Effector CD8-positive, alpha-beta T cell (primary cell): ENCODE results near the gene STAG1.

Experiments
- DNase-seq: peaks from one replicate; lab custom pipeline; 2025; lab: John Stamatoyannopoulos, UW

The STAG1 gene

DNA sequence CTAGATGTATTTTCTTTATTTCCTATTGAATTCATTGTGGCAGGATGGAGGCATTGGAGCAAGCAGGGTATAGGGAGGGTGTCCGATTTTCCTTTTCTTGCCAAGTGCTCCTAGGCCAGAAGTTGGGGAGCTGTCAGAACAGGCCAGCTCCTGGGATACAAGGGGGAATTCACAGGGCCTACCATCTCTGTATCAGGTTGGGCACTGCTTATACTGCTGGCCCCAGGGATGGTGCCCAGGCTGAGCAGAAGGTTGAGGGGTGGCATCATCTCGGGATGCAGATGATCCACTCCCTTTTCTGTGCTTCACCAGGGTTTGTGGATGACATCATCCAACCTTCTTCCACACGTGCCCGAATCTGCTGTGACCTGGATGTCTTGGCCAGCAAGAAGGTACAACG is 422.6 kb downstream of the STAG1 start:
- no peak for DNase-seq

DNA sequence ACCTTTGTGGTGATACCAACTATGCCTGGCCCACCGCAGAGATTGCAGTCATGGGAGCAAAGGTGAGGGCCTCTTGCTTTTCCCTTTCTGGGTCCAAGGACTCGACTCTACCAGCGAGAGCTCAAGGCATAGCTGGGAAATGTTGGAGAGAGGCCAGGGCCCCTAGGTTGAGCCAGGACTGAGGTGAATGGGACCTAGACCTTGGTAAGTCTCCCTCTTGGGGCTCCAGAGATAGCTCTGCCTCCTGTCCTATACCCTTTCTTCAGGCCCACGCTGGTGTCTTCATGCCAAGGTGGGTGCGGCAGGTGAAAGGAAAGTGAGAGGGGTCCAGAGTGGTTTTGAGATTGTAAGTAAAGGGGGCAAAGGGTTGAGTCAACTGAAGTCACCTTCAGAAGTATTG is 424.5 kb downstream of the STAG1 start:
- no peak for DNase-seq

DNA sequence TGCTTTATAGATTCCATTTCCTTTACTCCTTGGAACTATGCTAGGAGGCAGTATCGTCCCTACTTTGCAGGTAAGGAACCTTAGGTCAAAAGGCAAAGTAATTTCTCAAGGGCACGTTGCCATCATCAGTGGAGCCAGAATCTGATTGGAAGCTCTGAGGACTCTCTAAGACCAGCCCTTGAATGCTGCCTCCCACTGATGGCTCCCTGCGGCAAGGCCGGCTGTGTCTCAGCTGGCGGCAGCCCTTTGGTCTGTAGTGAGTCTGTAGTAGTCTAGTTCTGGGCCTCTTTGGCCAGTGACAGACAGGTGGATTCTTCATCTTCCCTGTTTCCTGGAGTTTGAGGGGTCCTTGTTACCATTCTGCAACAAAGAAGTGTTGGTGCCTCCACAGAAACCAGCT is 425.9 kb downstream of the STAG1 start:
- no peak for DNase-seq

DNA sequence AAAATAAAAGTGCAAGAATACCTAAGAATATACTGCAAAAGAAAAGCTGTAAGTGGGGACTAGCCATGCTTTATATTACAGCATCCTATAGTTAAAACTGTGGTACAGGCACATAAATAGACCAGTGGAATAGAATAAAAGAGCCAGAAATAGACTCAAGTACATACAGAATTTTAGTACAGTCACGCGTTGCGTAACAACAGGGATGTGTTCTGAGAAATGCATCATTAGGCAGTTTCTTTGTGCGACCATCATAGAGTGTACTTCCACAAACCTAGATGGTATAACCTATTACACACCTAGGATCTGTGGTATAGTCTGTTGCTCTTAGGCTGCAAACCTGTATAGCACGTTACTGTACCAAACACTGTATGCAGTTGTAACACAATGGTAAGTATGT is 440.2 kb downstream of the STAG1 start:
- no peak for DNase-seq

DNA sequence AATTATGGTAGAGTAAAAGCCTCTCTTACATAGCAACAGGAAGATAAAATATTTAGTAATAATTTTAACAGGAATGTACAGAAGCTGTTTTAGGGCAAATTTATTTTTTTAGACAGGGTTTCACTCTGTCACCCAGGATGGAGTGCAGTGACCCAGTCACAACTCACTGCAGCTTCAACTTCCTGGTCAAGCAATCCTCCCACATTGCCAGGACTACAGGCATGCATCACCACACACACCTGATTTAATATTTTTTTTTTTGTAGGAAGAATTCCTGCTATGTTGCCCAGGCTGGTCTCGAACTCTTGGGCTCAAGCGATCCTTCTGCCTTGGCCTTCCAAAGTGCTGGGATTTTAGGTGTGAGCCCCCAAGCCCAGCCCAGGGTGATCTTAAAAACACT is 440.9 kb downstream of the STAG1 start:
- no peak for DNase-seq

DNA sequence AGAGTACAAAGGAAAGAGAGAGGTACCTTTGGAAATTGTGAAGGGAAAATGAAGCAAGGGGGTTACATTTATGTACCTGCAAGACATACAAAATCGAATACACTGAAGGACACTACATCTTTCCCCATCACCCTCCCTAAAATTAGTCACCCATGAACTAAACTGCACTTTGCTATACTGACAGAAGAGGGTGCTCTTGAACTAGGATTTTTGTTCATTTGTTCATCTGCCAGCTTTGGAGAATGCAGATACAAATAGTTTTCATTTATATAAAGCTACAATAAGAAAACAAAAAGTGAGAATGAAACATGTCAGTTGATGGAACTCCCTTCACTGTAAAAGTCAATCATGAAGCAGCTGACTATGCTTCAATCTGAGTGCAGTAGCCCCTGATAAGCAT is 446.3 kb downstream of the STAG1 start:
- no peak for DNase-seq

DNA sequence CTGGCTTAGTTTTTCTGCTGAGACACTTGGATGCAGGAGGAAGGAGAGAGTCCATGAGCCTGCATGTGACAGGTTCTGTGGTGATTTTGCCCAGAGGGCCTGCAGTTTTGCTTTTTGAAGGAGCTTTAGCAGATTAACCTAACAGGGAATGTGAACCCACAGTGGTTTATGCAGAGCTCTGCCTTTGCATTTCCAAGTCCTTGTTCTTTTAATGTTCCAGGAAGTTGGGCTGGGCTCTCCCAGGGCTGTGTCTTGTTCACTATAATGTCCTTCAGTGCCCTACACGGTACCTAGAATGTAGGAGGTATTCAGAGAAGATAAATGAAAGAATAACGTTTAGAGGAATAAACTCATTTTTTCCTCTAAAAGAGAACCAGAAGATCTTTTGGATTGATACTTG is 451.7 kb downstream of the STAG1 start:
- DNase-seq = no peak

DNA sequence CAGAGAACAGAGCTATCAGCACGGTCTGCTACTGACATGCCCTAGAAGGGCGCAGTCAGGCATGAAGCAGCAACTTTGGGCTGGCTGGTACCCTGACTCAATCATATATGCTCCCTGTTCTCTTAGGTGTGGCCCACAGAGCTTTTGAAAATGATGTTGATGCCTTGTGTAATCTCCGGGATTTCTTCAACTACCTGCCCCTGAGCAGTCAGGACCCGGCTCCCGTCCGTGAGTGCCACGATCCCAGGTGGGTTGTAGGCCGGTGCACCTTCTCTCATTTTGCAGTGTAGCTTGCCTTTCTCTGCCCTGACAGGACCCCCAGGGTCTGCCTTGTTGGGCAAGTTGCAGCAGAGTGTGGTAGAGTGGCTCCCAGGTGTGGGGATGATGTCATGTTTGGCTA is 454.4 kb downstream of the STAG1 start:
- DNase-seq = no peak

DNA sequence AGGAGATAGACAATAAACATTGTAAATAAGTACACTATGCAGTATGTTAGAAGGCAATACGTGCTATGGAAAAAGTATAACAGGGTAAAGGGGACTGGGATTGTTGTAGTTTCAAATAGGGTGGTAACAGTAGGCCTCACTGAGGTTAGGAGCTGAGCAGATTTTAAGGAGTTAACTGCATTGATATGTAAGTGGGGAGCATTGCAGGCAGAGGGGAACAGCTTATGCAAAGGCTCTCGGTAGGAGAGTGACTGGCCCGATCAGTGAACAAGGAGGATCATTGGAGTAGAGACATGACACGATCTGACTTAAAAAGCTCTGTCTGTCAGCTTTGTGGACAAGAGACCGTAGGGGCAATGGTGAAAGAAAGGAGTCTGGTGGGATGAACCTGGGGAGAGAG is 455.2 kb downstream of the STAG1 start:
- DNase-seq = no peak

DNA sequence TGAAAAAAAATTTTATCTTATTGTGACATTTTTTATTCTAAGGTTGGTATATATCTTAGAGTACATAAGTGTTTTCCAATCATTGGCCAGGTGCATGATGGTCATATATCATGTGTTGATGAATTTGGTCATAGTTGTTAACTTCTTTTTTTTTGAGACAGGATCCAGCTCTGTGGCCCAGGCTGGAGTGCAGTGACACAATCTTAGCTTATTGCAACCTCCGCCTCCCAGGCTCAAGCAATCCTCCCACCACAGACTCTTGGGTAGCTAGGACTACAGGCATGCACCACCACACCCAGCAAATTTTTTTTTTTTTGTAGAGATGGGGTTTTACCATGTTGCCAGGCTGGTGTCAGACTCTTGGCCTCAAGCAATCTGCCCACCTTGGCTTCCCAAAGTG is 458.0 kb downstream of the STAG1 start:
- DNase-seq = no peak

DNA sequence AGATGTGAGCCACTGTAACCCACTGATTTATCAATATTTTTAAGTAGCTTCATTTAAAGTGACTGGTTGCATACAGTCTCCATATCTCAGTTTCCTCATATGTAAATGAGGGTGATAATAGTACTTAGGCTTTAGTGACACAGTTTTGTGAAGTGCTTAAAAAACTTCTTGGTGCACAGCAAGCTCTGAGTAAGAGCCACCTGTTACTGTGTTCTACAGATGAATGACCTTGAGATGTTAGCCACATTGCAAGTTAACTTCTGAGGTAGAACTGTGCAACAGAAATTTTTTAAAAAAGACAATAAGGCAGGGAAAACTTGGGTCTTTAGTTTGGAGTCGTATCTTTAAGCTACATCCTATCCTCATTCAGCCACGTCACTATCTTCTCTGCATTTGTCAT is 458.9 kb downstream of the STAG1 start:
- no peak for DNase-seq

DNA sequence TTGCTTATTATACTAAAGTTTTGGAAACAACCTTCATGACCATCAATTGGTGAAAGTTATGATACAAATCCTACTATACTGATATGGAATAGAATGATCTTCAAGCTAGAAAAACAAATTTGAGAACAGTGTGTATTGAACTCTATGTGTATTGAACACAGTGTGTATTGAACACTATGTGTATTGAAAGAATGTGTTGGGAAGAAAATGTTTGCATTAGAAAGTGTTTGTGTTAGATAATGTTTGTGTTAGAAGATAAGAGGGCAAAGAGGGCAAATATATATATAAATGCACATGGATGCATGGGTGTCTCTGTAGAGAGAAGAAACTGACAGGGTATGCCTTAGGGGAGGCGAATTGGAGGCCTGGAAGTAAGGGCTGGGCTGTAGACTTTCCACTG is 459.7 kb downstream of the STAG1 start:
- DNase-seq = no peak

DNA sequence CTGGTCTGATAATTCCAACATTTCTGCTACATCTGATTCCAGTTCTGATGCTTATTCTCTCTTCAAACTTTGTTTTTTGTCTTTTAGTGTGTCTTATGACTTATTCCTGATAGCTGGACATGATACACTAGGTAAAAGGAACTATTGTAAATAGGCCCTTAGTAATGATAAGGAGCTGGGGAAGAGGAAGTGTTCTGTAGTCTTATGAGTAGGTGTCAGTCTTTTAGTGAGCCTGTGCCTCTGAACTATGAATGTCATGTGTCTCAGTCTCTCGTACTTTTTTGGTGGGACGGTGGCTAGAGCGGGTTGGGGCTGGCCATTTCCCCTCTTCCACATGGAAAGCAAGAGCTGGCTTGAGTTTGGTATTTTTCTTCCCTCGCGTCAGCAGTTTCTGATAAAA is 460.9 kb downstream of the STAG1 start:
- no peak for DNase-seq
